HG02943 (cell line): ENCODE results near the gene BCDIN3D.

ENCODE experiments used
- ATAC-seq: cut with Tn5 transposase; IDR thresholded peaks from one replicate; pipeline ENCODE4 v1.9.1; 2021; ENCODE audit warnings: mild to moderate bottlenecking, low read depth, moderate library complexity; ENCODE audit not compliant: unreplicated experiment

Gene BCDIN3D

GRCh38 chr12:49823951-49824350 lies 19.0 kb downstream of the BCDIN3D start:
- no peak for ATAC-seq

- no peak for ATAC-seq
Measured at GRCh38 chr12:49823350-49823749, 19.6 kb downstream of the BCDIN3D start.

- no peak for ATAC-seq
Measured at GRCh38 chr12:49821373-49822287, 21.3 kb downstream of the BCDIN3D start.

GRCh38 chr12:49819786-49820185 lies 23.1 kb downstream of the BCDIN3D start:
- ATAC-seq = no peak

- ATAC-seq = no peak
Measured at GRCh38 chr12:49818241-49818895, 24.5 kb downstream of the BCDIN3D start.

- no peak for ATAC-seq
Measured at GRCh38 chr12:49813131-49813530, 29.8 kb downstream of the BCDIN3D start.

- ATAC-seq = no peak
Measured at GRCh38 chr12:49811961-49812401, 30.9 kb downstream of the BCDIN3D start.

GRCh38 chr12:49811136-49811535 lies 31.8 kb downstream of the BCDIN3D start:
- no peak for ATAC-seq

GRCh38 chr12:49809906-49810389 lies 33.0 kb downstream of the BCDIN3D start:
- no peak for ATAC-seq

- no peak for ATAC-seq
Measured at GRCh38 chr12:49809381-49809905, 33.5 kb downstream of the BCDIN3D start.

GRCh38 chr12:49808686-49809380 lies 34.1 kb downstream of the BCDIN3D start:
- ATAC-seq = no peak

- no peak for ATAC-seq
Measured at GRCh38 chr12:49807991-49808580, 34.8 kb downstream of the BCDIN3D start.

- ATAC-seq = no peak
Measured at GRCh38 chr12:49806877-49807276, 36.0 kb downstream of the BCDIN3D start.

- ATAC-seq = no peak
Measured at GRCh38 chr12:49806321-49806813, 36.5 kb downstream of the BCDIN3D start.

- no peak for ATAC-seq
Measured at GRCh38 chr12:49805409-49805808, 37.5 kb downstream of the BCDIN3D start.

GRCh38 chr12:49804821-49805220 lies 38.1 kb downstream of the BCDIN3D start:
- no peak for ATAC-seq

GRCh38 chr12:49803693-49804450 lies 39.0 kb downstream of the BCDIN3D start:
- no peak for ATAC-seq

- no peak for ATAC-seq
Measured at GRCh38 chr12:49801141-49802063, 41.5 kb downstream of the BCDIN3D start.
